Measurements from ENCODE around the gene FAM185A. TPM values are rescaled to one million over a fixed set of nuclear protein-coding genes. Genes with fewer than 3 reads are reported as not detected.
A peak's percentile ranks its signal among the peaks of the same experiment; 100 is the strongest.

Gene FAM185A
- total and polyA plus RNA-seq, 9 of the 15 experiments (the other 6 are each of a cell fraction or from before 2014, with no cell fraction given), result 1.7 to 17.4 (median 10.6) TPM

DNA sequence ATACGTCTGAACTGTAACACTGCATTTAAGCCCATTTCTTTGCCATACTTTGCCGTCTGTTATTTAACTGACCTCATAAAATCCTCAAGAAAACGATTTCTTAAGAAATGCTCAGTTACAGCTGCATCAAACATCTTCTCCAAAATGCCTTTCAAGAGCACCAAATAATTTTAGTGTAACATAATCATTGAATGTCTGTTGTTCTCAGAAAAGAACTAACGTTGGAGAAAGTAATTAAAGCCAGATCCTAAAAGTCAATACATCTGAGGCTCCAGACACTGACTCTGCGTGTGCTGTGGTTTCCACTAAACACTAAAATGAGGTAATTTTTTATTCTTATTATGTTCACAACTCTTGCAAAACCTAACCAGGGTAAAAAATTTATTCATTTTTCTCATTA, 100.3 kb downstream of the FAM185A start (continued):
- TF ChIP-seq, protein P1, sequence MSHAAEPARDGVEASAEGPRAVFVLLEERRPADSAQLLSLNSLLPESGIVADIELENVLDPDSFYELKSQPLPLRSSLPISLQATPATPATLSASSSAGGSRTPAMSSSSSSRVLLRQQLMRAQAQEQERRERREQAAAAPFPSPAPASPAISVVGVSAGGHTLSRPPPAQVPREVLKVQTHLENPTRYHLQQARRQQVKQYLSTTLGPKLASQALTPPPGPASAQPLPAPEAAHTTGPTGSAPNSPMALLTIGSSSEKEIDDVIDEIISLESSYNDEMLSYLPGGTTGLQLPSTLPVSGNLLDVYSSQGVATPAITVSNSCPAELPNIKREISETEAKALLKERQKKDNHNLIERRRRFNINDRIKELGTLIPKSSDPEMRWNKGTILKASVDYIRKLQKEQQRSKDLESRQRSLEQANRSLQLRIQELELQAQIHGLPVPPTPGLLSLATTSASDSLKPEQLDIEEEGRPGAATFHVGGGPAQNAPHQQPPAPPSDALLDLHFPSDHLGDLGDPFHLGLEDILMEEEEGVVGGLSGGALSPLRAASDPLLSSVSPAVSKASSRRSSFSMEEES (CRISPR knock-in tag; IDR thresholded peaks at IDR 0.05), result no peak
- TF ChIP-seq, protein P2, sequence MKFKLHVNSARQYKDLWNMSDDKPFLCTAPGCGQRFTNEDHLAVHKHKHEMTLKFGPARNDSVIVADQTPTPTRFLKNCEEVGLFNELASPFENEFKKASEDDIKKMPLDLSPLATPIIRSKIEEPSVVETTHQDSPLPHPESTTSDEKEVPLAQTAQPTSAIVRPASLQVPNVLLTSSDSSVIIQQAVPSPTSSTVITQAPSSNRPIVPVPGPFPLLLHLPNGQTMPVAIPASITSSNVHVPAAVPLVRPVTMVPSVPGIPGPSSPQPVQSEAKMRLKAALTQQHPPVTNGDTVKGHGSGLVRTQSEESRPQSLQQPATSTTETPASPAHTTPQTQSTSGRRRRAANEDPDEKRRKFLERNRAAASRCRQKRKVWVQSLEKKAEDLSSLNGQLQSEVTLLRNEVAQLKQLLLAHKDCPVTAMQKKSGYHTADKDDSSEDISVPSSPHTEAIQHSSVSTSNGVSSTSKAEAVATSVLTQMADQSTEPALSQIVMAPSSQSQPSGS (CRISPR knock-in tag; IDR thresholded peaks at IDR 0.05), result no peak
- TF ChIP-seq CEBPB (tag; IDR thresholded peaks at IDR 0.05), result no peak
- TF ChIP-seq, protein P3, sequence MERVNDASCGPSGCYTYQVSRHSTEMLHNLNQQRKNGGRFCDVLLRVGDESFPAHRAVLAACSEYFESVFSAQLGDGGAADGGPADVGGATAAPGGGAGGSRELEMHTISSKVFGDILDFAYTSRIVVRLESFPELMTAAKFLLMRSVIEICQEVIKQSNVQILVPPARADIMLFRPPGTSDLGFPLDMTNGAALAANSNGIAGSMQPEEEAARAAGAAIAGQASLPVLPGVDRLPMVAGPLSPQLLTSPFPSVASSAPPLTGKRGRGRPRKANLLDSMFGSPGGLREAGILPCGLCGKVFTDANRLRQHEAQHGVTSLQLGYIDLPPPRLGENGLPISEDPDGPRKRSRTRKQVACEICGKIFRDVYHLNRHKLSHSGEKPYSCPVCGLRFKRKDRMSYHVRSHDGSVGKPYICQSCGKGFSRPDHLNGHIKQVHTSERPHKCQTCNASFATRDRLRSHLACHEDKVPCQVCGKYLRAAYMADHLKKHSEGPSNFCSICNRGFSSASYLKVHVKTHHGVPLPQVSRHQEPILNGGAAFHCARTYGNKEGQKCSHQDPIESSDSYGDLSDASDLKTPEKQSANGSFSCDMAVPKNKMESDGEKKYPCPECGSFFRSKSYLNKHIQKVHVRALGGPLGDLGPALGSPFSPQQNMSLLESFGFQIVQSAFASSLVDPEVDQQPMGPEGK (CRISPR knock-in tag; IDR thresholded peaks at IDR 0.05; ENCODE audit: borderline replicate concordance), result no peak

DNA sequence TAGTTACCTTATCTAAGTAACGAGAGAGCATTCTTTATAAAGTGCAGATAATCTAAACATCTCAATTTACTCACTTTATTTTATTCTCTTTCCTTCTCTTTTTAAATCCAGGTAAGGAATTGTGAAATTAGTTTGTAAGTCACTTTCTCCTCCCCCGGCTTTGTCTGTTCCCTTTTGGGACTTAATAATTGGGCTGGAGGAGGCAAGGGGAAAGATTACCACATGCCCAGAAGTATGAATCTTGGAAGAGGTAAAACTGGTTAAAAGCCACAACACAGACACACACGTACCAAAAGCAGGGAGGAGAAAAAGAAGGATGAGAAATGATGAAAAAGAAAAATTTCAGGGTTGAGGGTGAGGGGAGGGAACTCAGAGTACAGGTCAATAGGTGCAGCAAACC, 100.7 kb downstream of the FAM185A start:
- BruUV-seq (replicated peaks), result no TSS peak
- Histone ChIP-seq H3K27ac (ENCODE audit: extremely low read depth, low read depth, low read length) (no peak overlapping the region), H3K4me3 (no peak overlapping the region), H3K27me3 (ENCODE audit: control insufficient read depth in 2 of 2, insufficient read depth in 2 of 2, low read length in 2 of 2) (no peaks in the 10 kb centered on the region), H3K9ac (ENCODE audit: insufficient read depth in 1 of 2, low read depth in 2 of 2, low read length in 2 of 2) (no peak overlapping the region), H4K20me1 (replicated peaks; ENCODE audit: control insufficient read depth, insufficient read depth, low read length) (no peaks in the 10 kb centered on the region), H3K9me1 (ENCODE audit: control insufficient read depth, insufficient read depth, low read length) (no peaks in the 10 kb centered on the region), H2AFZ (ENCODE audit: low read depth, low read length) (no peak overlapping the region), H3K79me2 (ENCODE audit: control insufficient read depth, insufficient read depth, low read length) (no peaks in the 10 kb centered on the region), H3K9me3 (replicated peaks; ENCODE audit: control insufficient read depth, insufficient read depth, low read depth, low read length) (no peaks in the 10 kb centered on the region), H3K4me2 (ENCODE audit: insufficient read depth, low read length) (no peak overlapping the region), H3K36me3 (ENCODE audit: control insufficient read depth, insufficient read depth, low read length) (peaks cover 16% of the 10 kb centered on the region; the same call in 2 of the 3 replicates), H3K4me1 (replicated peaks in 1 of 2; ENCODE audit: control insufficient read depth in 2 of 2, insufficient read depth in 2 of 2, low read length in 2 of 2) (no peaks in the 10 kb centered on the region)
- POLR2A ChIA-PET, result no interaction called here
- no peak for ATAC-seq
- FAIRE-seq, result peak; percentile 29
- in situ Hi-C loops (cut with MboI) (no loop called here), intact Hi-C loops (cut with micrococcal nuclease) (no loop called here)
- WGBS (ENCODE audit: insufficient coverage, low coverage, missing lambda C conversion rate), result 75% methylated on average over 3 of the region's 3 CpGs
- CTCF ChIA-PET (ENCODE audit: low intra/inter-chr PET ratio), result no interaction called here
- DNase-seq (ENCODE audit: extremely low read depth in 1 of 4, low spot score in 3 of 4), result no peak
- TF ChIP-seq ZBED1 (IDR thresholded peaks at IDR 0.05) (no peak), ZNF445 (CRISPR knock-in tag; IDR thresholded peaks at IDR 0.05; ENCODE audit: low read depth) (no peak), GATA2 (CRISPR knock-in tag; IDR thresholded peaks at IDR 0.05) (no peak), ARID1B (IDR thresholded peaks at IDR 0.05) (no peak), ZFPM2 (CRISPR knock-in tag; IDR thresholded peaks at IDR 0.05) (no peak), CBX1 (IDR thresholded peaks at IDR 0.05; ENCODE audit: low read depth) (no peak), KLF16 (IDR thresholded peaks at IDR 0.05) (no peak), KDM2B (CRISPR knock-in tag; IDR thresholded peaks at IDR 0.05) (no peak), CXXC5 (CRISPR knock-in tag; IDR thresholded peaks at IDR 0.05) (no peak), ZNF668 (CRISPR knock-in tag; IDR thresholded peaks at IDR 0.05) (no peak), MAFF (IDR thresholded peaks at IDR 0.05; ENCODE audit: low read length) (no peak)
- TF ChIP-seq, protein P4, sequence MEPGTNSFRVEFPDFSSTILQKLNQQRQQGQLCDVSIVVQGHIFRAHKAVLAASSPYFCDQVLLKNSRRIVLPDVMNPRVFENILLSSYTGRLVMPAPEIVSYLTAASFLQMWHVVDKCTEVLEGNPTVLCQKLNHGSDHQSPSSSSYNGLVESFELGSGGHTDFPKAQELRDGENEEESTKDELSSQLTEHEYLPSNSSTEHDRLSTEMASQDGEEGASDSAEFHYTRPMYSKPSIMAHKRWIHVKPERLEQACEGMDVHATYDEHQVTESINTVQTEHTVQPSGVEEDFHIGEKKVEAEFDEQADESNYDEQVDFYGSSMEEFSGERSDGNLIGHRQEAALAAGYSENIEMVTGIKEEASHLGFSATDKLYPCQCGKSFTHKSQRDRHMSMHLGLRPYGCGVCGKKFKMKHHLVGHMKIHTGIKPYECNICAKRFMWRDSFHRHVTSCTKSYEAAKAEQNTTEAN (CRISPR knock-in tag; IDR thresholded peaks at IDR 0.05), result no peak

All from K562 (cell line).